ENCODE data around the gene MTFR1L.

MTFR1L gene

DNA sequence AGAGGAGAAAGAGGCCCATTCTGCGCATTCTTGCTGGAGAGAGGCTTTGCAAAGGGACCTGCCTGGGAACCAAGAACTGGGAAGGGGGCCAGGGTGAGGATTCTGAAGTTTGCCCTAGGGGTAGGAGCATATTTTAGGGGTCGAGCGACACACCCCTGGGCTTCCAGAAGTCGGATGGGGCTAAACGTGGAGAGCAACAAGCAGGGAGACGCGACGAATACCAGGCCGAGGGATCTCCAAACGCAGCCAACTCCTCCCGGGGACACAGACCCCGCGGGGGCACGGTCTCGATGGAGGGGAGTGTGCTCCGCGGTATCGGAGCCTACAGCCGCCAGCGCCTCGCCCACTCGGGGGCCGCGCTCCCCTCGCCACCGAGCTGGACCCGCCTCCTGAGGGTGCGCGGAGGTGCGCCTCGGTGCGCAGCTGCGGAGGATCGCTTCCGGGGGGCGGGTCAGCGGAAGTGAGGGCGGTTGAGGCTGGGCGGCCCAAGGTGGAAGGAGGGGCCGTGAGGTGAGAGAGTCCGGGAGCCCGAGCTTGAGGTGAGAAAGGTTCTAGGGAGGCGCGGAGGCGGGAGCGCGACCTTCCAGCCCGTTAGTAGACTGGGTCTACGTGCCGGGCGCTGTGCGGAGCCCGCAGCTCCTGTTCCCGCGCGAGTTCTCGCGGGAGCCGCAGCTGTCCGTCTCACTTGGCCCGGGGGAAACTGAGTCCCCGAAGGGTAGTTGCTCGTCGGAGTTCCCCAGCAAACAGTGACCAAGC lies at the start of gene MTFR1L:
TSS of gene MTFR1L (plus strand) at position 464 of the 756 bp plus-strand sequence. CDS start 3,151 bp downstream, outside the sequence.
- DNase-seq (ENCODE audit: low read depth): peak; percentile 93

GRCh38 chr1:25770541-25771220 lies 49.1 kb upstream of the MTFR1L start:
- no peak for DNase-seq (ENCODE audit: low read depth)

DNA sequence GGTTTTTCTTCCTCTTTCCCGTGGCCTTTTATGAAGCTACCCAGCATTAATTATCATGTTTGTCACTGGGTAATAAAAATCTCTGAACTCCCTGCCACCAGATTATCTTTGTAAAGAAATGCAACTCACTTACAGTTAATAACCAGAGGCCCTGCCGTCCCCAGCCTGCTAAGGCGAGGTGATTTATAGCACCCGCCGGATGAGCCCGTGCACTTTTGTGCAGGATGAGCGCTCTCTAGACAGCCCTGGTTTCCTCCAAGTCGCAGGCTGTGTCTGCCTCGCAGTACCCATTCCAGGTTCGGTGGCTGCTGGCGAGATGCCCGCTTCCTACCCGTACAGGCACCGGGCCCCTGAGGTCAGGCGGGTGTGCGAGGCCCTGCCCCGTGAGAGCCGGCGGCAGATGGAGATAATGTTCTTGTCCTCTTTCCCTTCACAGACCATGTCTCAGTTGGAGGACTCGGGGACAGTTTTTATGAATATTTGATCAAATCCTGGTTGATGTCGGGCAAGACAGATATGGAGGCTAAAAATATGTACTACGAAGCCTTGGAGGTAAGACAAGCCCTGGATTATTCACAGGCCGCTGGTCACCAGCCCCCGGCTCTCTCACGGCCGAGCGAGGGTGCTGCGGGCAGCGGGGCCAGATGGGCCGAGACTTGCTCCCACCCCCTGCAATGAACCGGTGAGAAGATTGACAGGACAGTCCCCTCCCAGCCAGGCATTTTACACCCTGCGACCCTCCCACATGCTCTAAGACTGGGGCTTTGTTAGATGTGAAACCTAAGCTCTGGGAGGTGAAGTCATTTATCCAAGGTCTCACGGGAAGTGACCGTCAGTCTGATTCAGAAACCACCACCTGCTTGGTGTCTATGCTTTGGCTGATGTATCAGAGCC lies 48.3 kb upstream of the MTFR1L start:
- no peak for DNase-seq (ENCODE audit: low read depth)

- no peak for DNase-seq (ENCODE audit: low read depth)
Measured at GRCh38 chr1:25772164-25772563, 47.6 kb upstream of the MTFR1L start.

- DNase-seq (ENCODE audit: low read depth): no peak
Measured at GRCh38 chr1:25772692-25773245, 47.0 kb upstream of the MTFR1L start.

GRCh38 chr1:25773441-25774125 lies 46.2 kb upstream of the MTFR1L start:
- no peak for DNase-seq (ENCODE audit: low read depth)

DNA sequence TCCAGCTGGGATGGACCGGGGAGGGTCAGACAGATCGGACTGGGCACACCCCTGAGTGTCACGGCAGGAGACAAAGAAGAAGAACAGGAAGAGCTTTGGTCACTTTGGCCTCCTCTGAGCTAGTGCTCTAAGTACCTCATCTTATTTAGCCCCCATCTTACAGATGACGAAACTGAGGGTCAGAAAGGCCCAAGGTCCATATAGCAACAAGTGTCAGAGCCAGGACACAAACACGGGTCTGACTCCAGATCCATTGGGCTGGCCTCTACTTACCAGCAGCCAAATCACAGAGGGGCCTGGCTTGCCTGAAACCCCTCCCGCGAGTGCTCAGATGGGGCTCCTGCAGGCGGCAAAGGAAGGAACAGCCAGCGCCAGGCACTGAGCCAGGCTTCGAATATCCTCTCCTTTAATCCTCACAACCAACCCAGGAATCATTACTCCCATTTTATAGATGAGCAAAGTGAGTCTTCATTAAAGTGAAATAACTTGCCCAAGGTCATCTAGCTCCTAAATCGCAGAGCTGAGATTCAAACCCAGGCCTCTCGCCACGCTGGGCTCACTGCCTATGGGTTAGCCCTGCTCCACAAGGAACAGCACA lies 45.4 kb upstream of the MTFR1L start:
- no peak for DNase-seq (ENCODE audit: low read depth)

- DNase-seq (ENCODE audit: low read depth): peak; percentile 75
Measured at GRCh38 chr1:25774921-25775771, 44.6 kb upstream of the MTFR1L start.

GRCh38 chr1:25779388-25779787 lies 40.4 kb upstream of the MTFR1L start:
- no peak for DNase-seq (ENCODE audit: low read depth)

- no peak for DNase-seq (ENCODE audit: low read depth)
Measured at GRCh38 chr1:25779894-25780293, 39.9 kb upstream of the MTFR1L start.

GRCh38 chr1:25780318-25781129 lies 39.2 kb upstream of the MTFR1L start:
- DNase-seq (ENCODE audit: low read depth): no peak

DNA sequence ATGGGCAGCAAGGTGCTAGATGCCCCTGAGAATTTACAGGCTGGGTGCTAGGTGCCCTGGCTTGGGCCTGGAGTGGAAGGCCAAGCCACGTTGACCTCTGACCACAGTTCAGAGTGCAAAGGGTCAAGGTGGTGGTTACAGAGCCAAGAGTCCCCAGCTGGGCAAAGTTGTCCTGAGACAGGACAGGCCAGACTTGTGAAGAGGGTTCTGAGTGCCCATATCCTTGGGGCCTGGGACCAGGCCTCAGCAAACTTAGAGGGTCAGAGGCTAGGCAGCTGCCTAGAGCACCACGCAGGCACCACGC lies 38.7 kb upstream of the MTFR1L start:
- DNase-seq (ENCODE audit: low read depth): no peak

DNA sequence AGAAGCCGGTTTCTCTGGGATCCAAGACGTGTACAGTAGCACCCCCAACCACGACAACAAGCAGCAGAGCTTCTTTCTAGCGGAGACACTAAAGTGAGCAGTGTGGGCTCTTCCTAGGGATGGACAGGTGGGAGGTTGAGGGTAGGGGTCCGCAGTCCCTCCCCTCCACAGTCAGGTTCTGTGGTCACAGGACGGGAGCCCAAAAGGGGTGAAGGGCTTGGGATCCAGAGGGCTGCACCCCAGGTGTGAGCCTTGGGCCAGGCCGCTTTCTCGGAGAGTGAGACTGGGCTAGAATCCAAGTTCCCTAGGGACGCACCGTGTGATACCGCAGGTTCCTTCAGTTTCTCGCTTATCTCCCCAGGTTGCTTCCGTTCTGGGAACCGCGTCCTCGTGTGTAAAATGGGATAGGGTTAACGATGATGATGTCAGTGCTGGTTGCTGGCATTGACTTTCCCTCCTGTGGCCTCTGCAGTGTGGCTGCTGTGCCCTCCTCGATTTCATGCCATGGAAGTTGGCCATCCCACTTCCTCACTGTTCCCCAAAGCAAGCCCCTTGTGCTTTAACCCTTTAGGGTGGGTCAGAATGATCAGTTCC lies 37.0 kb upstream of the MTFR1L start:
- no peak for DNase-seq (ENCODE audit: low read depth)

DNA sequence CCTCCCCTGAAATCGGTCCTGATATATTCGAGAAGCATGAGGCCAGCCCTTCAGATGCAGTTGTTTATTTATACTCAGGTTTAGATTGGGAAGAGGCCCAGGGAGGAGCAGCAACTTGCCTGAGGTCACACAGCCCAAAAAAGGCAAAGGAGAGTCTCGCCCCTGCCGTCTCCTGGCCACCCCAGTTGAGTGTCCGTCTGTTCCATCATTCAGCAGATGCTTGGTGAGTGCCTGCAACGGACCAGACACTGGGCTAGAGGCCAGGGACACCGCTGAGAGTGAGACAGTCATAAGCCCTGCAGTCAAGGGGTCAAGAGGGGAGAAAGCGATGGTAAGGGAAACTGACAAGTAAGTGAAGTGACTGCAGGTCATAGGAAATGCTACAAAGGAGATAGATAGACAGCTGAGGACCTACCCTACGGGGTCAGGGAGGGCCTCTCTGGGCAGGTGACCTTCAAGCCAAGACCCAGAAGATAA lies 35.1 kb upstream of the MTFR1L start:
- no peak for DNase-seq (ENCODE audit: low read depth)

DNA sequence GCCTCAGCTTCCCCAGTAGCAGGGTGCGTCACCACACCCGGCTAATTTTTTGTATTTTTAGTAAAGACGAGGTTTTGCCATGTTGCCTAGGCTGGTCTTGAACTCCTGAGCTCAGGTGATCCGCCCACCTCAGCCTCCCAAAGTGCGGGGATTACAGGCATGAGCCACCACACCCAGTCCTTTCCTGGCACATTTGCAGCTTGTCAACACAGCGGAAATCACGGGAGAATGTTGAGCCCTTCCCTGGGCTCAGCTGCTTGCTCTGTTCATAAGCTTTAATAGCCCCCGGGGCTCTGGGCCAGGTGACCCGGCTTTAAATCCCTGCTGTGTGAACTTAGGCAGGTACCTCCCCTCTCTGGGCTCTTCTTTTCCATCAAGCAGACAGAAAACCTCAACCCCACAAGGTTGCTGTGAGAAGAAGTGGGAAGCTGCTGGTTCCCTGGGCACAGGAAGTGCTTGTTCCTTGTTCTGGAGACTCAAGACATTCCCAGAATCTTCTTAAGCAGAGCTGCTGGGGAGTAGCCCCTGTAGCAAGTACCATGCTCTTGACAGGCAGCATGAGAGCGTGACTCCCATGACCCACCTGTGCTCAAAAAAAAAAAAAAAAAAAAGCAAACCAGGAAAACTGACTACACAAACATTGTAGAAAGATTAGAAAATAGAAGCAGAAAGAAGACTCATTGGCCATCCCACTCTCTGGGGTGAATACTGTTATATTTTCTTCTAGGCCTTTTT lies 34.3 kb upstream of the MTFR1L start:
- no peak for DNase-seq (ENCODE audit: low read depth)

GRCh38 chr1:25786887-25787759 lies 32.6 kb upstream of the MTFR1L start:
- DNase-seq (ENCODE audit: low read depth): no peak

GRCh38 chr1:25787760-25788166 lies 32.0 kb upstream of the MTFR1L start:
- DNase-seq (ENCODE audit: low read depth): no peak
